ENCODE measurements around the gene PBX1. TPM values are rescaled to one million over a fixed set of nuclear protein-coding genes. Genes with fewer than 3 reads are reported as not detected.

Gene PBX1
- total RNA-seq, 1 donor from 2014 or later: not detected

DNA sequence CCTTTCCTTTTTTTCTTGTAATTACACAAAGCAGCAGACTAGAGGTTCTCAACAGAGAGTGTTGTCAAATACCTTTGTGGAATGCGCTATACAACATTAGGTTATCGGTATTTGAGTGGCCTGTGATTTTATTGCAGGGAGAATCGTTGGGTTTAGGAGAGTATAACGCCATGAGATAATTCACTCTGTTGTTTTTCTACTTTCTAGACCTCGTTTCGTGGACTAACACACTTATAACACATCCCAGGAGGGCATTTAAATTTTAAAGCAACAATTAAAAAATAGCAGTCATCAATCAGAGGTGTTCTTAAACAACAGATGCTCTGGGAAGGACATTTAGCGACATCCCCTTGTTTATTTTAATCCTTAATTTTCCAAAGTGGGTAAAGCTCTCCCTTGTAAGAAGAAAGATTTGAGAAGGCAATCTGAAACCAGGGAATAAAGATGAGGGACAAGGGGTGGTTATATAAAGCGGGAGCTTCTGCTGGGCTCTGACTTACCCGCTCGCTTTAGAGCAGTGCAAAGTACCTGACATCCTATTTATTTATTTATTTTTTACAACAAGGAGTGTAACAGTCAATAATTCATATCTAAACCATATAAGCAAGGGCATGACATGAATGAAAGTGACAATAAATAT, 4.9 kb downstream of the PBX1 start:
- intact Hi-C loops (cut with micrococcal nuclease): no loop called here

- intact Hi-C loops (cut with micrococcal nuclease): no loop called here
Observed at GRCh38 chr1:164564378-164564777, 5.4 kb downstream of the PBX1 start.

DNA sequence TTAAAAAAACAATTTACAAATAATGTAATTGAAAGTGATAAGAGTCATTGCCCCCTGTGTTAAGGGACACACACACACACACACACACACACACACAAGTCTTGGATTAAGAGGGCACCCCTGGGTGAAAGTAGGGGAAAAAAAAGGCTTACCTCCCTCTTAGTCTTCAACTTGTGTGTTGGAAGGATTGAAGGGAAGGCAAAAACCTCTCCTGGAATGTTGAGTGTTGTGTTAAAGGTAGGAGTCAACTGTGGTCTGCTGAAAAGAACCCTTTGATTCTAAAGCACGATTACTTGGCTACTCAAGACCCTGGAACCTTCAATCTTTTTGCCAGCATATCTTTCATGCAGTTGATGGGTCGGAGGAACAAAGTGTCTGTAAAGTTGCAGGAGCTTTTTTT, 6.4 kb downstream of the PBX1 start:
- intact Hi-C loops (cut with micrococcal nuclease): no loop called here

GRCh38 chr1:164567774-164568173, 8.8 kb downstream of the PBX1 start:
- intact Hi-C loops (cut with micrococcal nuclease): no loop called here

DNA sequence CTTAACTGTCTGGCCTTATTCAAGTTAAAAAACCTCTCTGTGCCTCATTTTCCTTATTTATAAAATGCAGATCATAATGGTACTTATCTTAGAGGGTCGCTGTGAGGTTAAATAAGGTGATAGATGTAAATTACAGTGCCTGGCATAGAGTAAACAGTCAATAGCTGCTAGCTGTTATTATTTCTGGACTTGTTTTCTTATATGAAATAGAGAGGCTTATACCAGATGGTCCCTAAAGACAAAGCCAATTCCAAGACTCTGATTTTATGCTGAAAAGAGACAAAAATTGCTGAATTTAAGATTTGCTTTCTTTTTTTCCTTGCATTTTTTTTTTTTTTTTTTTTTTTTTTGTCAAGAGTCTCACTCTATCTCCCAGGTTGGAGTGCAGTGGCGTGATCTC, 10.3 kb downstream of the PBX1 start:
- intact Hi-C loops (cut with micrococcal nuclease): no loop called here

- intact Hi-C loops (cut with micrococcal nuclease): no loop called here
Observed at GRCh38 chr1:164569866-164570265, 10.9 kb downstream of the PBX1 start.

- intact Hi-C loops (cut with micrococcal nuclease): no loop called here
Observed at GRCh38 chr1:164571333-164571732, 12.3 kb downstream of the PBX1 start.

- intact Hi-C loops (cut with micrococcal nuclease): no loop called here
Observed at GRCh38 chr1:164575356-164575886, 16.4 kb downstream of the PBX1 start.

DNA sequence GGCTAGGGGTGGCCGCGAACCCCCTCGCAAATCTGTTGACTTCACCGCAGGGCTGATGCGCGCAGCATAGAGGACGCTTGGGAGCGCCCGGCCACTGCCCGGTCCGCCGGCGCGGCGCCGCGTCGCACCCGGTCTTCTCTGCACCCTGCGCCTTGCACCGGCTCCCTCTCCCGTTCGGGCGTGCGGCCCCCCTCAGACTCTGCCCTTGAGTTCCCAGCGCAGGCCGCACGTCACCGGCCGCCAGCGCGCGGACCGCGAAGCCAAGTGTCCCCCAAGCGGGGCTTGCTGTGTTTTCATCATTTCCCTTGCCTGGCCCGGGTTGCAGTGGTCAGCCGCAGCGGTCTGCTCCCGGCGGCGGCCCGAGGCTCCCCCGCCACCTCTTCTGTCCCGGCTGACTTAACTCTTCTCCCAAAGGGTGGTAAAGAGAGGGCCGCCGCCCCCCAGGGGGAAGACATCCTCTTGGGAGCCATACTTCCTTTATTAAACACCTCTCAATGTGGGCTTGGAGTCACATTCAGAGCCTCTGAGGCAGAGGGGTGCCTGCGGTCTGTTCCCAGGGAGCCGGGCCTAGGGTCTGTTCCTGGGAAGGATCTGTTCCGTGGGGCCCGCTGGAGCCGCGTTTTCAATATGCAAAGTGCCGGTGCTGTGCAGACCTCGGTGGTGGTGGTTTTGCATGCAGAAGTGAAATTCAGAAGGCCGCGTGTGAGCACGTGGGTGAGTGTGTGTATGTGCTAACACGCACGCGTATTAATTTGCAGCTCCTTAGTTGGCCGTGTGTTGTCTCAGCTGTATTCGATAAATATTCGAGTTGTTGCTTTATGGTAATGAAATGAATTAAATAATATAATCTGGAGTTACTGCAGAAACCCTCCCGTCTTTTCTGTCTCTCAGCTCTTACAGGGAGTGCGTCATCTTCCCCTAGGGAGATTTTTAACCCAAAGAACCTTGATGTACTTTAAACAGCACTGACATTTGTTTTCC, 17.6 kb downstream of the PBX1 start:
- intact Hi-C loops (cut with micrococcal nuclease): no loop called here

- intact Hi-C loops (cut with micrococcal nuclease): no loop called here
Observed at GRCh38 chr1:164577291-164577690, 18.3 kb downstream of the PBX1 start.

DNA sequence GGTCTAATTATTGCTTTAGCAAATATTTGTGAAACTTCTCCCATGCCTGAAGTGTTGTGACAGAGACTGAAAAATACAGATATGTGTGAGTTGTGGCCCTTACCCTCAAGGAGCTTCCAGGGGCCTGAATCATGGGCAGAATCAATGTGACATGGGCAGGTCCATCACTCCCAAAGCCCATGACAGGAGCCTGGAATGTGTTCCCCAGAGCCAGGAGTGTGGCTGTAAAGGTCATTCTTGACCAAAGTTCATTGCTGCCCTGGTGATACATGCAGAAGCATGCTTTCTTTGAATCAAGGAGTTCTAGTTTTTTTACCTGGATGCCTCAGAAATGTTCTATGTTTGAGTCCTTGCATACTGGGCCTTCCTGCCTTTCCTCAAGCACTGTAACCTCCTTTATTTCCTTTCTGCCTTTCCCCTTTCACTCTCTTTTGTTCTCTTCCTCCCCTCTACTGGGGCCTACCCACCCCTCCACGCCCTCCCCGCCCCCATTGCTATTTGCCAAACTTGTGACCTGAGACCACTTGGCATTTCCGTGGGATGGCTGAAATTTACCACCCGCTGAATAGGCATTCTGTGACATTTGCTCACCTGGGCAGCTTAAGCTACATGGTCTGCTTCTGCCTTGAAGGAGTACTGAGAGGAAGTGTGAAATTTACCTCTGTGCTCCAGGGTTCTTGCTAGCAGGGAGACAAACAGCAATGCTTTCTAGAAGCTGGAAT, 19.7 kb downstream of the PBX1 start:
- intact Hi-C loops (cut with micrococcal nuclease): no loop called here

GRCh38 chr1:164579381-164579780, 20.4 kb downstream of the PBX1 start:
- intact Hi-C loops (cut with micrococcal nuclease): no loop called here

DNA sequence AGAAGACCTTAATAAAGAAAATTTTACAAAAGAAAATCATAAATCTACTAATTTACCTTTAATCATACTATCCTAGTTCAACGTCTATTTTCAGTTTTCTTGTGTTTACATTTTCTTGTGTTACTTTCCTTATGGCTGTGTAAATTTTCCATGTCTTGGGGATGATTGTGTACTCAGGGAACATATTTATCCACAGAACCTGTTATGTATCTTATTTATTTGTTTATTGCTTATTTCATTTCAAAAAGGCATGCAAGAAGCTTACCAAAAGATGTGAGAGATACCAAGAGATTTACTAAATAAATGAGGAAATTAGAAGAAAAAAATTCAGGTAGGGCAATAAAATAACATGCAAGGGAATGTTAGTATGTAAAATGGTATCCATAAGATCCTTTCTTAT, 22.8 kb downstream of the PBX1 start:
- intact Hi-C loops (cut with micrococcal nuclease): no loop called here

- intact Hi-C loops (cut with micrococcal nuclease): no loop called here
Observed at GRCh38 chr1:164583196-164583595, 24.2 kb downstream of the PBX1 start.

DNA sequence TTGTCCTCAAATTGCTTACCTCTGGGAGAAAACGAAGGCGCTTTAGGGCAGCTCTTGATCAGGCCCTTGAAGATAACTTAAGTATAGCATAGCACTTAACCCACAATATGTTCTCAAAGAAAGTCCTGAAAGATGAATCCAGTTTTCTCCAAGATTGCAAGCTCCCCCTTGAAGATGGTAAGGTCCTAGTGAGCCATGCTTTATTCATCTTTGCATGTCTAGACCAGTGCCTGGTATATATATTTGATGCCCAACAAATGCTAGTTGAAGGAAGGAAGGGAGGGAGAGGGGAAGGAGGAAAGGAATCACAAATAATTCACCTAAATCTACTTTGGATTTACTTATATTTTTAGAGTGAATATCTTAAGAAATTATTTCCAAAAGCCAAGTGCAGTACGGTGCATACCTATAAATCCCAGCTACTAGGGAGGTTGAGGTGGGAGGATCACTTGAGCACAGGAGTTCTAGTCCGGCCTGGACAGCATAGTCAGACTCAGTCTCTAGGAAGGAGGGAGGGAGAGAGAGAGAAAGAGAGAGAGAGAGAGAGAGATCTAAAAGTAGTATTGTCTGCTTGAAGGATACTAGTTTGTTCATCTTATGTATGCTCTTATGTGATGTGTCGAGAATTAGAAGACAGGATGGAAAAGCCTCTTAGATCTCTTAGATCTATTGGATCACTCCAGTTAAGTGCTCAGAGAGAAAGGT, 25.0 kb downstream of the PBX1 start:
- intact Hi-C loops (cut with micrococcal nuclease): no loop called here

DNA sequence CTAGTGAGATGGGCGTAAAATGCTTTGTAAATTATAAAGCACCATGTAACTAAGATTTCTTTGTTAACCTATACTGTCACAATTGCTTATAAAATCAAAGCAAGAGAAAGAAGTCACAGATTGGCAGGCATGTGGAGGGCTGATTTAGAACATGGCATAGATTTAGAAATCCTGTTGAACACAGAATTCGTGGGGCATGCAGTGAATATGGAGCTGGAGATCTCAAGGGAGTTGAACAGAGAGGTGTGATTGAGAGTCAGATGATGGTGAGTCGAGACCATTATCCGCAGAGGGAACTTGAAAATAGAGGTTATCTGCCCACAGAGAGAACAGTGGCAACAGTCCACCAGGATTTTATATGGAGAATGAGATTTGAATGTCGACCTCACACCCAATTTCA, 27.6 kb downstream of the PBX1 start:
- intact Hi-C loops (cut with micrococcal nuclease): no loop called here

- intact Hi-C loops (cut with micrococcal nuclease): no loop called here
Observed at GRCh38 chr1:164587617-164588501, 28.9 kb downstream of the PBX1 start.

GRCh38 chr1:164588516-164589341, 29.7 kb downstream of the PBX1 start:
- intact Hi-C loops (cut with micrococcal nuclease): no loop called here

GRCh38 chr1:164589408-164589807, 30.4 kb downstream of the PBX1 start:
- intact Hi-C loops (cut with micrococcal nuclease): no loop called here
